ENCODE results near the gene DPCD.
A peak's percentile ranks its signal among the peaks of the same experiment; 100 is the strongest.

Gene DPCD

DNA sequence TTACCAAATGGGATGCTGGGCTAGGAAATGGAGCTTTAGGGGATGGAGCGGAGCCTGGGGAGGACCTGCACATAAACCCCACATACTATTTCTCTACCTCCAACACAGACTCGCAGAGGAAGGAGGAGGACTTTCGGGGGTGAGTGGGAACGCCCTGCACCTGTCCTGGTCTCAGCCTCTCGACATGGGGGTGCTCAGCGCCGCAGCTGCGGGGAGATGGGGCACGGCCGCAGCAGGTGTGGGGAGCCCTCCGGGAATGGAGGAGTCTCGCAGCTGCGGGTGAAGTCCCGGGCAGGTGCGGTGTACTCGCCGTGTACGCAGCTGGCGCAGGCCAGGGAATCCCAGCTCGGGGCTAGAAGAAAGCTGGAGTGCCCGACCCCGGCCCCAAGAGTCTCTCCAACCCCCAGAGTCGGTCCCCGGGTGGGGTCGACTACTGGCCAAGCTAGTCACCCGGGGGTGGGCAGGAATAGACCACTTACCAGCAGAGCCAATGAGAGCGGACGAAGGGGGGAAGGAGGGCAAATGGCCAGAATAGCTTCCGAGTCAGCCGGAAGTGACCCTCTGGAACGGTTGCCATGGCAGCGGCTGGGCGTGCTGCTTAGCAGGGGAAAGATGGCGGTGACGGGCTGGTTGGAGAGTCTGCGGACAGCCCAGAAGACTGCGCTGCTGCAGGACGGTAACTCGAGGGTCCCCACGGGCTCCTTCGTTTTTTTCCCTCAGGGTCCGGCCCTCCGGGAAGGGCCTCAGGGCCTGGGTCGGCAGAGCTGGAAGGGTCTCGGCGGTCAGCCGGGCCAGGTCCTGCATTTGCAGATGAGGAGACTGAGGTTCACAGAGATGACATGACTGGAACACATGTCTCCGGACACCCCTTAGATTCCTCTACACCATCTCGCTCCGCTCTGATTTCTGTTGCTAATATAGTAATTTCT, at the start of gene DPCD, which contains the start of gene POLL:
TSS of gene DPCD (plus strand) at position 597 of the 929 bp plus-strand sequence. CDS start at position 613, 16 bp downstream.
TSS of gene POLL (minus strand) at position 533 of the 929 bp plus-strand sequence. CDS start 897 bp downstream, outside the sequence.
- DNase-seq (ENCODE audit: low read depth) = peak; percentile 89

DNA sequence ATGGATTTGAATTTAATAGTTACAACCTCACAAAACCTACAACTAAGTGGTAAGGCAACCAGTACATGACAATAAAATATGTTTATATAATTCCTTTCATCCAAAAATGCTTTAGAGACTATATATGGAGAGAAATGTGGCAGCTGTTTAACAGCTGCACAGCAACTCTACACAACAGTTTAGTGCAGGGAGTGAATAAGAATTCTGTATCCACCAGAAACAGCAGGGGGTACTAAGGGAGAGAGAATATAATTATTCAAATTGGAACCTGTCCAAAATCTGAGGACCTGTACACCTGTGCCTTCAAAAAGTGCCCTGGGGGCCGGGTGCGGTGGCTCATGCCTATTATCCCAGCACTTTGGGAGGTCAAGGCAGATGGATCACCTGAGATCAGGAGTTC, 49.7 kb upstream of the DPCD start:
- no peak for DNase-seq (ENCODE audit: low read depth)

DNA sequence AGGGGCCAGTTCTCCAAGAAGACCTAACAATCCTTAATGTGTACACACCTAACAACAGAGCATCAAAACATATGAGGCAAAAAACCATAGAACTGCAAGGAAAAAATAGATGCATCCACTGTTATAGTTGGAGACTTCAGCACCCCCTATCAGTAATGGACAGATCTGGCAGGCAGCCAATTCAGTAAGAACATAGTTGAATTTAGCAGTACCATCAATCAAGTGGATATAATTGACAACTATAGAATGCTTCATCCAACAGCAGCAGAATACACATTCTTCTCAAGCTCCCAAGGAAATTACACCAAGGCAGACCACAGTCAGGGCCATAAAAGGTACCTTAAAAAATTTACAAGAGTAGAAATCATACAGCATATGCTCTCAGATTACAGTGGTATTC, 42.2 kb upstream of the DPCD start:
- no peak for DNase-seq (ENCODE audit: low read depth)

DNA sequence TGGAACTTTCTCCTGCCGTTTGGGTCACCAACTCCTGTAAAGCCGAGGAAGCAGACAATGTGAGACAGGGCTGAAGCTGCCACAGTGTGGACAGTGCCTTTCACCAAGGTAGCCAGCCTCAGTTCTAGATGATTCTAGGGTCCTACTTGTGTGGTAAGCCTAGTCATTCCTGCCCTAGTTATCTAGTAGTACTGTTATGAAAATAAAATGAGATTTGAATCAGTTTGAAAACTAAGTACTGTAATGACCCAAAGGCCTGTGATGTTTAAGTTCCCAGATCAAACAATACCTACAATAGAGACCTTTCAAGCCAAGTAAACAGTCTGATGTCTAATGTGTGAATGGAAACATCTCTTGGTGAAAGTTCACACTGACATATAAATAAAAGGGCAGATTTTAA, 37.2 kb upstream of the DPCD start:
- no peak for DNase-seq (ENCODE audit: low read depth)

DNA sequence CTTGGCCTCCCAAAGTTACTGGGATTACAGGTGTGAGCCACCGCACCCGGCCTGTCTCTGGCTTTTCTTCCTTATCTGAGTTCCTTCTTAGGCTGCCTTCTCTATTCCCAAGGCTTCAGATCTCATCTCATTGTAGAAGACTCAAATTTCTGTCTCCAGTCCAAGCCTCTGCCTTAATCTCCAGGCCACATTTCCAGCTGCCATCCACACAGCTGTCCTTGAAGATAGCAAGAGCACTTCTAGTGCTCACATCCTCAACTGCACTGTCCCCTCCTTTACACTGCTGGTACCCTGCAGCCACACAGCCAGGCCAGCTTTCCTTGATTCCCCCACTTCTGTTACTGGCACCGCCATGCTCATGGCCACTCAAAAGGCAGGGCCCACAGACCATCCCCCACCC, 35.7 kb upstream of the DPCD start:
- DNase-seq (ENCODE audit: low read depth) = no peak

DNA sequence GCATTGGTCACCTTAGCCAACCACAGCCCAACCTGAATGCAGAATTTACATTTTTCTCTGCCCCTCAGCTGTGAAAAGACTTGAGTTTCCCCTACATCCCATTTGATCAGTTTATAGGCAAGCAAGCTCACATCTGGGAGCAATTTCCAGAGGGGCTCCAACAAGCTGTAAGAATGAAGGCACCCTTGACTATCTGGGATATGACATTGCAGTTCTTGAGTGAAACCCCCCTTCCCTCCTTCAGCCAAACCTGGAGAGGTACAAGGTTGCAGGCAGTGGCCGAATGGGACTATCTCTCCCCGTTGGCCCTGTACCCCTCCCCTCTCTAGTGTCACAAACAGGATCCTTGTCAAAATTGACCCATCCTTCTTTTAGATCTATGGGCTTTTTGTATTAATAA, 30.6 kb upstream of the DPCD start:
- no peak for DNase-seq (ENCODE audit: low read depth)

DNA sequence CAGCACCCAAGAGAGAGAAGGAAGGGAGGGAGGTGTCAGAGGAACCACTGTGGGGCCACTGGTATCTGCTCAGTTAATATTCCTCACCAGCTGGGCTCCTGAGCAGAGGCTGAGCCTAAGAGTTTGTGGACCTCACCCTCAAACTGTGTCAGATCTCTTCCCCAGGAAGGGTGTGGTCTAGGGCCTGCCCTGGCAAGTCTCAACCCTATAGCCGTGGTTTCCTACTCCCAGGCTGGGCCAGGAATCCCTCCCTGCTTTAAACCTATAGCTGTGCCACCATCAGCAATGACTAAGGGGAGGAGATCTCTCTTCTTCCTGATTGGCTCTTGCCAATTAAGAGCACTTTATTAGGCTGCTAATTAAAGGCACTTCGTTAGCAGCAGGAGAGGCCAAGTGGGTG, 29.9 kb upstream of the DPCD start:
- no peak for DNase-seq (ENCODE audit: low read depth)

DNA sequence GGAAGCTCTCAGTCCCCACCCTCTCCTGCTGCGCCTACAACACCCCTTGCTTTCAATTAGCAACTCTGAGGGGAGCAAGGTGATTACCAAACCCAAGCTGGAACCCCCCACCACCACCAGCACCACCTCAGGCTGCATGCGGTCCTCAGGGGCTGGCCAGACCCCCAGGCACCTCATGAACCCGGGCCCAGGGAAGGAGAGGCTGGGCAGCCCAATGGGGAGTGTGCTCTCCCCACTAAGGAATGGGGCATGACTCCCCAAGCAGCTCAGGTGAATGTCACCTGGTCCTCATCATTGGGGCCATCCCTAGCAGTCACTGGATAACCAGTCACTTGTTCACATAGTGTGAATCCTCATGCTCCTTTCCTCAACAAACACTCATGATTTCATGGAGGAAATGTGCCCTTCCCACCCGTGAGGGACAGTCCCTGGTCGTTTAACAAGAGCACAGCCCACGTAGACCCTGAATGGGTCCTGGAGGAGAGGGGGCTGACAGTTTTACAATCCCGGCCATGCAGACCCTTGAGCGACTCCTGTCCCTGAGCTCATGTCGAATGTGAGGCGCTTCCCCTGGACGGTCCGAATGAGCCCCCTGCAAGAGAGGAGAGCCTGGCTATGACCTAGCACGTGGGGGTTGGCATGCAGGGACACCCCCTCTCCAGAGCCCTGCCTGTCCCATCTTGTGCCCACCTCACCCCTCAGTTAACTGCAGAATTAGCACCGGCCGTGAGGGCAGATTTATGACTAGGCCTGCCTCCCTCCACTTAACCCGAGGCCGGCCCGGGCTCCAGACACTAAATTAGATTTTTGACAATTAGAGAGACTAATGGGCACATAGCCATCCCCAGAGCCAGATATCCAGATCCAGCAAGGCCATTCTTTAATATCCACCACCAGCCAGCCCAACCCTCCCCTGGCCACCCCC, 29.2 kb upstream of the DPCD start:
- no peak for DNase-seq (ENCODE audit: low read depth)

DNA sequence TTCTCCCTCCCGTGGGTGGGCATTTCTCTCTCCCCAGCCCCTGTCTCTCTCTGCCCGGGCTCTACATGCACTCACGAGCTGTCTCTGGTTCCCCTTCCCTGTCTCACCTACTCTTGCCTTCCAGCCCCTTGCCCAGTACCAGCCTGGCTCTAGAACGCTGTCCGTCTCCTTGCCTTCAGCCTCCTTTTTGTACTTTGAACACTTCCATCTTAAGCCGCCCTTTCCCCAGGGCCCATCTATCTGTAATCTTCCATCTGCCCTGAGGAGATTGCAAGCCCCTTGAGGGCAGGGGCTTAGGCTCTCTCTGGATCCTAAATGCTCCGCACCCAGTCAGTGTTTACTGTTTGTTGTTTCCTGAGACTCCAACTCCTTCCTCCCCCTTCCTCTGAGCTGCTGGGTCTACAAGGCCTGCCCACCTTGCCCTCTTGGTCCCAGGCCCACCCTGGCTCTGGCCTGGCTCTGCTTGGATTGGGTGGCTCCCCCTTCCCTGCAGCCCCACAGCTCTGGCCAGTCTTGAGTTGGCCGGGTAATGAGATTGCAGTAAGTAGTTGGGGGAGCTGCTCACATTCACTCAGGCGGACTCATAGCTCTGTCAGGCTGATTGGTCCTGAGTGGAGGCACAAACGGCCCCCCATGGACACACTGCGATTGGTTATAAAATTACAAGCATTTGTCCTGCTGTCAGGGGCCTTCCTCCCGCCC, 28.4 kb upstream of the DPCD start:
- no peak for DNase-seq (ENCODE audit: low read depth)

DNA sequence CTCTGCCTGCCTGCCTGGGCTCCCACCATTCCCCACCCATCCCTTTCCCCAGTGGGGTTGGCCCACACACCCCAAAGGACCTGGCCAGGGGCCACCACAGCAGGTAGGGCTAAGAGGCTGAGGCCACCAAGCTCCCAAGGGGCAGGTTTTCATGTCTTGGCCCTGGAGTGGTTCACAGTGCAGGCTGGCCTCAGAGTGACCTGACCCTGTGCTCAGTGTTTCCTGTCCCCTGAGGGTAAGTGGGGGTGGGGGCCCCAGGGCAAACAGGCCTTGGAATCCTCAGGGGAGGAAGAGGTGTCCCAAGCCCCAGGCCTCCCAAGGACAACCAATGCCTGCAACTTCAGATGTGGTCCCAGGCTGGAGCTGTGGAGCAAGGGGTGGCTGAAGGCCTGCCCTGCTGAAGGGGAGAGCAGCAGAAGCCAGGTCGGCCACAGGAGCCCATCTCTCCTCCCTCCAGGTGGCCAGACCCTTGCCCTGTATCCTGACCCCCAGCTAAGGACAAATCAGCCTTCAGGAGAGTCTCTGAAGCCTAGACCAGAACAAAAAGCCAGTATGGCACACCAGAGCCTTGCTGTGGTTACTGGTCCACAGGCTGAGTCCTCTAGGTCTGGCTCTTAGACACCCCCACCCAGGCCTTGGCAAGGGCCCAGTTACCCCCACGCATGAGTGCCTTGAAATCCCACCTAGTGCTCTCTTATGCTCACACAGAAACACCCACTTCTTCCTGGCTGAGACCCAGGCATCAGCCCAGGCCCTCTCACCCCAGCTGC, 27.6 kb upstream of the DPCD start:
- no peak for DNase-seq (ENCODE audit: low read depth)

DNA sequence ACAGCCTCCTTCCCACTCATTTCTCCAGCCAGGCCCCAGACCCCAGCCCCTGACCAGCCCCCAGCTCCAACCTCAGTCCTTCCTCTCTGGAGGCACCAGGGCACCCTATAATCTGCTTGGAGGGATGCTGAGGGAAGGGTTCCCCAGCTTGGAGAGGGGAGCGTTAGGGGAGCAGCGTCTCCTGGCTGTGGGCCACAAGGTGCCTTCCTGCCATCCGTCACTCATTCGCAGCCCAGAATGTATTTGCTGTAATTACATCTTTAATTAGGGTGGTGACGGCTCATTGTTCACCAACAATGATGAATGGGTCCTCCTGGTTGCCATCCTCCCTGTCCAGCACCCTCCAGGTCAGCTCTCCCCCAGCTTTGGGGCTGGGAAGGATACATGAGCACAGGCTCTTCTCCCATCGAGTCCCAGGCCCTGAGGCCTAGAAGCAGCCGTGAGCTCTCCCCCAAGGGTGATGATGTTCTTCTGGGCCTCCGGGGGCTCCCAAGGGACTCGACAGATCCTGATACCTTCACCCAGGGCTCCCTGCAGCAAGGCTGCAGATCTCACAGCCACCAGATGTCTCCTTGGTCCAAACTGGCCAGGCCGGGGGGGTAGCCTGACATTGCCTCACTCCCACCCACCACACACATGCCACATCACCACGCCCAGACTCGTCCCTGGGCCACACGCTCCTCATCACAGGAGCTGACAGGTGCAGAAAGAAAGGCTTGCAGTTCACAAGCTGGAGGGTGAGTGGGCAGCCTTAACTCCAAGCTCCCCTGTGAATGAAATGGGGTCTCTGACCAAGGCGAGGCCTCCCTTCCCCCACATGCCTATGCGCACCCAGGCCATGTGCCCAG, 26.8 kb upstream of the DPCD start:
- DNase-seq (ENCODE audit: low read depth) = no peak

DNA sequence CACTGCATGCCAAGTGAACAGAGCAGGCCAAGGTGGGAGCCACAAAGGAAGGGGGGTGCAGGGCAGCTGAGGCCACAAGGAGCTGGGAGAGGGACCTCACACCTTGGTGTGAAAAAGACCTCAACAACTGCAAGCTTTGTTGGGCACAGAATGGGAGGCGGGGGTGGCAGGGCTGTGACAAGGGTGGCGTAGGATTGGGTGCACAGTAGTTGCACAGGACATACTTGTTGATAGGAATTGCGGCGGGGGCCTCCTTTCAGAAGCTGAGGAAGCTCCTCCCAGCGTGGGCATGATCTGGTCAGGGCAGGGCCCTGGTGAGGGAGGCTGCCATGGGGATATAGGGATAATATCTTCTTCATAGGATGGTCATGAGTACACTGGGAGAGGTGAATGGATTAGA, 25.9 kb upstream of the DPCD start:
- no peak for DNase-seq (ENCODE audit: low read depth)

DNA sequence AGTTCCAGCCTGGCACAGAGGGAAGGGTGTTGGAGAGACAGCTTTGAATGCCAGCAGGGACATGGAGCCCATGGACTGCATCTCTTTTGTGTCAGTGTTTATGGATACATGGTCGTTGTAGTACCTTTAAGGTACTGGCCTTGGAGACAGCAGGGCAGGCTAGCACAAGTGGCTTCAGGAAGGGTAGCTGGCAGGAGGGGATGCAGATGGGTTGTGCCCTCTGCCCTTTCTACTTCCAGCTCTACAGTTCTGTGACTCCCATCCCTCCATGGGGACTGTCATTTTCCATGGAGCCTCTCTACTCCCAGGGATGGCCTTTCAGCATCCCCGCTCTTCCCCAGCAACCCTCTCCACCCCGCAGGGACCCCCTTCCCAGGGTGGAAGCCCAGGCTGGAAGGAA, 25.1 kb upstream of the DPCD start:
- no peak for DNase-seq (ENCODE audit: low read depth)

DNA sequence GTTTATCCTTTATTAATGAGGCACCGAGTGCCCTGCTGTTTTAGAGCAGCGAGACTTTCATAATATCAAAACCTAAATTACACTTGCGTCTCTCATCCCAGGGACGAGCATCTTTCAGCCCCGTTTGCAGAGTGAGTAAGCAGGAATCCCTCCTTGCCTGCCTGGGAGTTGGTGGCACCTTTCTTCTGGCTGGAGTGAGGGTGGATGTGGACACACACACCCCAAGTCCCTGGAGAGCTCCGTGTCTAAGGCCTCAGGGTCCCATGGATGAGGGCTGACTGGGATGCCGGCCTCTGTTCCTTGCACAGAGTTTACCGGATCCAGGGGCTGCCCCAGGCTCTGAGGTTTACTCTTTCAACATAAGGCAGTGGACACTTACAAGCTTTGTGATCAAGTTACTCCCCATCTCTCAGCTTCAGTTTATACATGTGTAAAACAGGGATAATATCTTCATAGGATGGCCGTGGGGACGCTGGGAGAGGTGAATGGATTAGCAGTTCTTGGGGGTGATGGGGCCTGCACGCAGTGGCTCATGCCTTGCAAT, 24.6 kb upstream of the DPCD start:
- no peak for DNase-seq (ENCODE audit: low read depth)

DNA sequence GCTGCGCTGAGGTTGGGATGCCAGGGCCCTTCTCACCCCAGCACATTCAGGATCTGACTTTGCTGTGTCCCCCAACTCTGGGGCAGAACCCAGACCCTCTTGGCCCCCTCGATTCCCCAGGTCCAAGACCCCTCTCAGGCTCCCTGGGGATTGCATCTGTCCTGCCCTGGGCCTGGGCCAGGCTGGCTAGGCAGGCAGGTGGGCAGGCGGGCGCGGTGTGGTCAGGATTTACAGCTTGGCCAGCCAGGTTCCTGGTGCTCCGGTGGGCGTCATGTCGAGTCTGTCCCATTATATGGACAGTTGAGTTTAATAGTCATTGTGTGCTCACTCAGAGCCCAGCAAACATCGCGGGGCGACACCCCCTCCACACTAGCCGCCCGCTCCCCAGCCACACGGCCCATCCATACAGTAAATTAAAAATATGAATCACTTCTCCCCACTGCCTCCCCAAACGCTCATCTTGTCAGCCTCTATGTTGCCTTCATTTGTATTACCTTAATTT, 23.6 kb upstream of the DPCD start:
- no peak for DNase-seq (ENCODE audit: low read depth)

DNA sequence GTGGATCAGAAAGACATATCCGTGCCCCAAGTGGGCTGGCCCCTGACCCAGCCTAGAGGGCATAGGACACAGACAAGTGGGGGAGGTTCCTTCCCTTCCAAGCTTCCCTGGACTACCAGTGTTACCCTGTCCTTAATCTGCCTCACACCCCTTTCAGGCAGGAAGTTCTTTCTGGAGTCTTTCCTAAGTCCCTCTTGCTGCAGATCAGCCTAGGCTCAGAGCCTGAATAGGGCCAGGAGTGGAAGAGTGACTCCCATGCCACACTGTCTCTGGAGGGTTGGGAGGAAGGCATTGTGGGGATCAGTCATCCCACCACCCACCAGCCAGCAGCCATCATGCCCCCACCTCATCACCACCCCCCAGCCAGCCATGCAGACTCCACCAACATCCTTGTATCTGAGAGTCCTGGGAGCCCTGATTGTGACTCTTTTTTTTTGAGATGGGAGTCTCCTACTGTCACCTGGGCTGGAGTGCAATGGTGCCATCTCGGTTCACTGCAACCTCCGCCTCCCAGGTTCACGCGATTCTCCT, 22.7 kb upstream of the DPCD start:
- DNase-seq (ENCODE audit: low read depth) = no peak

DNA sequence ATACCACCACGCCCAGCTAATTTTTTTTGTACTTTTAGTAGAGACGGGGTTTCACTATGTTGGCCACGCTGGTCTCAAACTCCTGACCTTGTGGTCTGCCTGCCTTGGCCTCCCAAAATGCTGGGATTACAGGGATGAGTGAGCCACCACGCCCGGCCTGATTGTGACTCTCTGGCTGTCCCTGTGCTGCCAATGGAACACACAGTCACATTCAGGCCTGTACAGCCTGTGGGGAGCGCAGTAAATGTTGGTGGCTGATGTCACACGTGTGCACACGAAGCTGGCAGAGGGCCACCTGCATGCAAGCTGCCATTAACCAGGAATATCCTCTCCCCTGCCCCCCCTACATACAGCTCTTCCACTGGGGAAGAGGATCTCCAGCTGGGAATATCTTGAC, 22.2 kb upstream of the DPCD start:
- DNase-seq (ENCODE audit: low read depth) = no peak

DNA sequence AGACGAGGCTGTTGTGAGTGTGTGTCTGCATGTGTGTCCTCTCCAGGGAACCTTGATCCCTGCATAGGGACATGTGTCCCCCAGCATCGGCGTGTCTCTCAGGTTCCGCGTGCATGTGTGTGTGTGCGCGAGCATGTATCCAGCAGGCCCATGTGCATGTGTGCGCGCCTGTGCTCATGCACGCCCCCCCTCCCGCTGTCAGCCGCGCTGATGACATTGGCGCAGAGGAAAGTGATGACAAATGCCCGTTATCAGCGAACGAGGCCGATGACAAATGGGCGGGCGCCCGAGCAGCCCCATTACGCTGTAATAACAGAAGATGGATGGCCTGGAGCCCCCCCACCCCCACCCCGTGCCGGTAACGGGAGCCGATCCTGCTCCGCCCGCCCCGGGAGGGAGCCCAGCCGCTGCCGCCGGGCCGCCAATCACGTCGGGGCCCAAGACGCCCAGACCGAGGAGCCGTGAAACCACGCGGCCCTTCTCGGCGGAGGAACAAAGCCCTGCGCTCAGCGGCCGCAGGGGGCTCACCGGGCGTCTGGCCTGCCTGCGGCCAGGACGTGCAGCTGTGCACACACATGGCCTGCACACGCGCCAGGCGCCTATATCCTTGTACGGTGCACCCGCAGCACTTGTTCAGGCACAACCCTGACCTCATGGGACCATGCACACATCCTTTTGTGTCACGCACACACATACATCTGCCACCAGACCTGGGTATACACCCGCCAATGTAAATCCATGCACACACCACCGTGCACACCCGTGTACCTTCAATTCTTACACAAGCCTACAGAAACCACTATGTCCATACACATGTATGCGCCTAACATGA, 21.6 kb upstream of the DPCD start:
- no peak for DNase-seq (ENCODE audit: low read depth)
